Large intestine (tissue), 3 donors: Measurements from ENCODE around the gene FAM3A. TPM values are rescaled to one million over a fixed set of nuclear protein-coding genes. Genes with fewer than 3 reads are reported as not detected.

Source experiments
- DNase-seq, 2 donors: peaks; one replicate each; pipeline versions ENCODE4 v3.0.0 to v3.0.0-alpha.2; 2013
- H3K27ac ChIP-seq: one replicate; pipeline ENCODE4 v1.5.1; 2013; ENCODE audit warnings: low read length
- H3K27me3 ChIP-seq: 2 replicates; pipeline ENCODE4 v1.6.1; 2013; ENCODE audit warnings: low read length; ENCODE audit not compliant: control insufficient read depth, insufficient read depth
- H3K36me3 ChIP-seq: 2 replicates; pipeline ENCODE4 v1.6.1; 2013; ENCODE audit warnings: low read length; ENCODE audit not compliant: control insufficient read depth, insufficient read depth
- H3K4me1 ChIP-seq: one replicate; pipeline ENCODE4 v1.6.1; 2013; ENCODE audit warnings: low read length; ENCODE audit not compliant: control insufficient read depth, insufficient read depth
- H3K4me3 ChIP-seq: one replicate; pipeline ENCODE4 v1.5.1; 2013; ENCODE audit warnings: low read length
- H3K9me3 ChIP-seq: one replicate; pipeline ENCODE4 v1.6.1; 2013; ENCODE audit warnings: mild to moderate bottlenecking, low read depth, low read length, moderate library complexity; ENCODE audit not compliant: control insufficient read depth
- WGBS: methylation state at CpG from one replicate; pipeline ENCODE4 v1.1.5; 2013; ENCODE audit warnings: low lambda C conversion rate; ENCODE audit not compliant: insufficient coverage; 5-methylcytosine and 5-hydroxymethylcytosine counted together
- polyA plus RNA-seq: library from polyadenylated mRNA; unstranded; fragments of 120-200 nt; gene quantifications from one replicate; pipeline ENCODE4 v1.2.1, GENCODE V29; 2013

Gene FAM3A
- polyA plus RNA-seq, 1 donor = 41.4 TPM

GRCh38 chrX:154469114-154469513 is 46.9 kb downstream of the FAM3A start:
- no peak for DNase-seq
- H3K9me3 ChIP-seq = no peaks in the 10 kb centered on the region
- no CpG with 5 or more reads among the region's 9 CpGs for WGBS
- H3K4me1 ChIP-seq = peaks cover 2% of the 10 kb centered on the region
- no peaks in the 10 kb centered on the region for H3K27me3 ChIP-seq
- no peak overlapping the region for H3K4me3 ChIP-seq
- H3K27ac ChIP-seq = no peak overlapping the region
- H3K36me3 ChIP-seq = peaks cover 51% of the 10 kb centered on the region

- H3K9me3 ChIP-seq = no peaks in the 10 kb centered on the region
- H3K36me3 ChIP-seq = peaks cover 57% of the 10 kb centered on the region
- peaks cover 2% of the 10 kb centered on the region for H3K4me1 ChIP-seq
- no peak for DNase-seq
- H3K27me3 ChIP-seq = no peaks in the 10 kb centered on the region
- no peak overlapping the region for H3K4me3 ChIP-seq
- H3K27ac ChIP-seq = no peak overlapping the region
- no CpG with 5 or more reads among the region's 23 CpGs for WGBS
These were observed 47.8 kb downstream of the FAM3A start for GRCh38 chrX:154468217-154468616.

GRCh38 chrX:154467556-154467955 is 48.5 kb downstream of the FAM3A start:
- no peak overlapping the region for H3K4me3 ChIP-seq
- H3K27ac ChIP-seq = no peak overlapping the region
- no peaks in the 10 kb centered on the region for H3K27me3 ChIP-seq
- WGBS = no CpG with 5 or more reads among the region's 21 CpGs
- H3K36me3 ChIP-seq = peaks cover 59% of the 10 kb centered on the region
- H3K4me1 ChIP-seq = peaks cover 2% of the 10 kb centered on the region
- no peak for DNase-seq
- no peaks in the 10 kb centered on the region for H3K9me3 ChIP-seq

GRCh38 chrX:154466907-154467306 is 49.1 kb downstream of the FAM3A start:
- Histone ChIP-seq H3K4me1 (peaks cover under 1% of the 10 kb centered on the region), H3K27me3 (no peaks in the 10 kb centered on the region), H3K9me3 (no peaks in the 10 kb centered on the region), H3K4me3 (no peak overlapping the region), H3K36me3 (peaks cover 63% of the 10 kb centered on the region), H3K27ac (no peak overlapping the region)
- DNase-seq = no peak
- WGBS = no CpG with 5 or more reads among the region's 15 CpGs

- Histone ChIP-seq H3K4me1 (no peaks in the 10 kb centered on the region), H3K36me3 (peaks cover 60% of the 10 kb centered on the region), H3K4me3 (no peak overlapping the region), H3K9me3 (no peaks in the 10 kb centered on the region), H3K27ac (no peak overlapping the region), H3K27me3 (no peaks in the 10 kb centered on the region)
- DNase-seq = no peak
- WGBS = no CpG with 5 or more reads among the region's 32 CpGs
These were observed 50.0 kb downstream of the FAM3A start for GRCh38 chrX:154466036-154466435.

- no peaks in the 10 kb centered on the region for H3K4me1 ChIP-seq
- DNase-seq = no peak
- no peak overlapping the region for H3K4me3 ChIP-seq
- peaks cover 61% of the 10 kb centered on the region for H3K36me3 ChIP-seq
- no peak overlapping the region for H3K27ac ChIP-seq
- WGBS = no CpG with 5 or more reads among the region's 14 CpGs
- no peaks in the 10 kb centered on the region for H3K27me3 ChIP-seq
- no peaks in the 10 kb centered on the region for H3K9me3 ChIP-seq
These were observed 50.4 kb downstream of the FAM3A start for GRCh38 chrX:154465601-154466000.

GRCh38 chrX:154464806-154465365 is 51.1 kb downstream of the FAM3A start:
- peaks cover 58% of the 10 kb centered on the region for H3K36me3 ChIP-seq
- H3K27ac ChIP-seq = no peak overlapping the region
- no CpG with 5 or more reads among the region's 28 CpGs for WGBS
- H3K27me3 ChIP-seq = no peaks in the 10 kb centered on the region
- DNase-seq = no peak
- H3K9me3 ChIP-seq = no peaks in the 10 kb centered on the region
- no peak overlapping the region for H3K4me3 ChIP-seq
- no peaks in the 10 kb centered on the region for H3K4me1 ChIP-seq

- DNase-seq = no peak
- H3K4me1 ChIP-seq = peaks cover 2% of the 10 kb centered on the region
- H3K27ac ChIP-seq = no peak overlapping the region
- no peak overlapping the region for H3K4me3 ChIP-seq
- WGBS = no CpG with 5 or more reads among the region's 36 CpGs
- H3K27me3 ChIP-seq = no peaks in the 10 kb centered on the region
- peaks cover 48% of the 10 kb centered on the region for H3K36me3 ChIP-seq
- no peaks in the 10 kb centered on the region for H3K9me3 ChIP-seq
These were observed 52.3 kb downstream of the FAM3A start for GRCh38 chrX:154463611-154464220.

GRCh38 chrX:154462396-154462795 is 53.6 kb downstream of the FAM3A start:
- DNase-seq = no peak
- no peaks in the 10 kb centered on the region for H3K27me3 ChIP-seq
- no peaks in the 10 kb centered on the region for H3K9me3 ChIP-seq
- no peak overlapping the region for H3K27ac ChIP-seq
- H3K36me3 ChIP-seq = peaks cover 44% of the 10 kb centered on the region
- H3K4me1 ChIP-seq = peaks cover 2% of the 10 kb centered on the region
- H3K4me3 ChIP-seq = no peak overlapping the region
- WGBS = no CpG with 5 or more reads among the region's 8 CpGs

- no peak for DNase-seq
- Histone ChIP-seq H3K27ac (no peak overlapping the region), H3K27me3 (no peaks in the 10 kb centered on the region), H3K4me1 (peaks cover 2% of the 10 kb centered on the region), H3K36me3 (peaks cover 31% of the 10 kb centered on the region), H3K4me3 (no peak overlapping the region), H3K9me3 (no peaks in the 10 kb centered on the region)
- no CpG with 5 or more reads among the region's 26 CpGs for WGBS
These were observed 55.7 kb downstream of the FAM3A start for GRCh38 chrX:154460326-154460725.

GRCh38 chrX:154459832-154460231 is 56.2 kb downstream of the FAM3A start:
- Histone ChIP-seq H3K4me1 (peaks cover 2% of the 10 kb centered on the region), H3K36me3 (peaks cover 27% of the 10 kb centered on the region), H3K4me3 (peak overlapping the region; percentile 80), H3K9me3 (no peaks in the 10 kb centered on the region), H3K27ac (no peak overlapping the region), H3K27me3 (no peaks in the 10 kb centered on the region)
- WGBS = no CpG with 5 or more reads among the region's 14 CpGs
- DNase-seq = no peak
